HepG2 (cell line): ENCODE results near the gene SOSTDC1. TPM values are rescaled to one million over a fixed set of nuclear protein-coding genes. Genes with fewer than 3 reads are reported as not detected.

Experiments used
- ATAC-seq: fragments of 200-7000 bp; cut with Tn5 transposase; 3 replicates; pipeline ENCODE4 v1.9.1; 2020; ENCODE audit warnings: mild to moderate bottlenecking, moderate library complexity
- BruUV-seq: library from RNA; stranded (reverse); fragments of 400-500 nt; replicated peaks from 2 replicates; lab custom pipeline; 2021; lab: Mats Ljungman, UMichigan
- CTCF ChIA-PET: fragments of 300-600 bp; formaldehyde crosslinking; extraction: SDS; loops from one replicate; lab custom pipeline; 2021; ENCODE audit warnings: low total read pairs, inconsistent platforms, low intra/inter-chr PET ratio; lab: Yijun Ruan, JAX
- POLR2A ChIA-PET: fragments of 350-600 bp; sonication (Branson Sonifier 250); formaldehyde crosslinking; loops from one replicate; lab custom pipeline; 2020; ENCODE audit warnings: antibody characterized with exemption, inconsistent platforms; lab: Yijun Ruan, JAX
- DNase-seq: peaks from one replicate; pipeline ENCODE4 v3.0.0-alpha.2; 2015; ENCODE audit warnings: low spot score
- FAIRE-seq: peaks from 3 replicates; lab custom pipeline; 2011; peaks lifted over from hg19 to GRCh38; lab: Jason Lieb, UNC
- H2AFZ ChIP-seq: one replicate; pipeline ENCODE4 v1.6.1; 2011; ENCODE audit warnings: low read length, inconsistent platforms
- H3K27ac ChIP-seq: fragments of 300-600 bp; 3 replicates; pipeline ENCODE4 v1.8.0; 2011; ENCODE audit warnings: mixed run types, mild to moderate bottlenecking, mixed read lengths, low read length, inconsistent platforms; ENCODE audit not compliant: insufficient read depth; ENCODE audit errors: extremely low read length
- H3K27me3 ChIP-seq, 2 experiments: fragments of 200-600 bp in 1 of 2; 2 replicates in 1 of 2; 3 replicates in 1 of 2; pipeline versions ENCODE4 v1.6.0 to v1.8.0; 2011; ENCODE audit warnings: low read length in 2 of 2, mild to moderate bottlenecking in 2 of 2, moderate library complexity in 2 of 2, inconsistent platforms in 1 of 2; ENCODE audit not compliant: insufficient read depth in 2 of 2, control insufficient read depth in 1 of 2
- H3K36me3 ChIP-seq, 2 experiments: fragments of 200-600 bp in 1 of 2; replicated peaks in 1 of 2; 2 replicates in 1 of 2; 3 replicates in 1 of 2; pipeline versions ENCODE4 v1.5.1 to v1.8.0; 2011; ENCODE audit warnings: low read length in 2 of 2, inconsistent platforms in 1 of 2; ENCODE audit not compliant: insufficient read depth in 2 of 2, control insufficient read depth in 1 of 2
- H3K4me1 ChIP-seq: 2 replicates; pipeline ENCODE4 v1.5.1; 2012; ENCODE audit warnings: low read length, inconsistent platforms; ENCODE audit not compliant: insufficient read depth
- H3K4me2 ChIP-seq: 2 replicates; pipeline ENCODE4 v1.6.0; 2011; ENCODE audit warnings: low read depth, low read length, inconsistent platforms
- H3K4me3 ChIP-seq, 3 experiments: fragments of 200-600 bp in 1 of 3; sonication (generic), shearing (Covaris generic) in 1 of 3; replicated peaks in 1 of 3; 2 replicates each; pipeline ENCODE4 v1.5.1; 2011 to 2016; ENCODE audit warnings: low read length in 3 of 3, inconsistent platforms in 2 of 3, low read depth in 2 of 3, mild to moderate bottlenecking in 2 of 3, control low read depth in 1 of 3, mixed read lengths in 1 of 3; ENCODE audit not compliant: insufficient read depth in 1 of 3
- H3K79me2 ChIP-seq: one replicate; pipeline ENCODE4 v1.6.1; 2011; ENCODE audit warnings: low read length, inconsistent platforms; ENCODE audit not compliant: insufficient read depth
- H3K9ac ChIP-seq: 2 replicates; pipeline ENCODE4 v1.6.0; 2011; ENCODE audit warnings: mild to moderate bottlenecking, low read depth, low read length, inconsistent platforms; ENCODE audit not compliant: insufficient read depth
- H3K9me3 ChIP-seq: 2 replicates; pipeline ENCODE4 v1.5.1; 2012; ENCODE audit warnings: mild to moderate bottlenecking, low read length
- H4K20me1 ChIP-seq: 2 replicates; pipeline ENCODE4 v1.6.0; 2011; ENCODE audit warnings: inconsistent platforms, mild to moderate bottlenecking, low read length, moderate library complexity; ENCODE audit not compliant: insufficient read depth
- CEBPG ChIP-seq: IDR thresholded peaks from 2 replicates; pipeline ENCODE4 v1.6.1; 2016
- DR1 ChIP-seq: sonication (generic); formaldehyde crosslinking; IDR thresholded peaks from 2 replicates; pipeline ENCODE4 v1.8.0; 2021; ENCODE audit warnings: mild to moderate bottlenecking, missing genetic modification reagents, inconsistent platforms
- IRF2 ChIP-seq: IDR thresholded peaks from 2 replicates; pipeline ENCODE4 v1.6.1; 2018; ENCODE audit warnings: missing genetic modification reagents, missing compliant biosample characterization
- JARID2 ChIP-seq: sonication (generic); formaldehyde crosslinking; IDR thresholded peaks from 2 replicates; pipeline ENCODE4 v1.8.1; 2023; ENCODE audit warnings: missing genetic modification reagents, inconsistent platforms; ENCODE audit not compliant: insufficient replicate concordance
- KAT7 ChIP-seq: IDR thresholded peaks from 2 replicates; pipeline ENCODE4 v1.6.1; 2018; ENCODE audit warnings: borderline replicate concordance, missing compliant biosample characterization
- NR2F1 ChIP-seq, 2 experiments: fragments of 450-650 bp in 1 of 2; formaldehyde crosslinking in 1 of 2; IDR thresholded peaks; 2 replicates each; pipeline versions ENCODE4 v1.5.0 to v1.6.1; 2016 to 2020; ENCODE audit warnings: mild to moderate bottlenecking in 1 of 2, missing compliant biosample characterization in 1 of 2, missing genetic modification reagents in 1 of 2, moderate library complexity in 1 of 2
- PAWR ChIP-seq: sonication (generic); formaldehyde crosslinking; IDR thresholded peaks from 2 replicates; pipeline ENCODE4 v1.4.0; 2020; ENCODE audit warnings: missing genetic modification reagents, mild to moderate bottlenecking, borderline replicate concordance
- PHF8 ChIP-seq: sonication (generic); formaldehyde crosslinking; IDR thresholded peaks from 2 replicates; pipeline ENCODE4 v1.5.0; 2020; ENCODE audit warnings: missing genetic modification reagents
- SALL2 ChIP-seq: sonication (generic); formaldehyde crosslinking; IDR thresholded peaks from 2 replicates; pipeline ENCODE4 v1.8.1; 2023; ENCODE audit warnings: mild to moderate bottlenecking, missing genetic modification reagents, inconsistent platforms
- ZNF569 ChIP-seq: sonication (generic); formaldehyde crosslinking; IDR thresholded peaks from 2 replicates; pipeline ENCODE4 v1.5.0; 2020; ENCODE audit warnings: mild to moderate bottlenecking, missing genetic modification reagents, moderate library complexity, borderline replicate concordance
- ZNF816 ChIP-seq: sonication (generic); formaldehyde crosslinking; IDR thresholded peaks from 2 replicates; pipeline ENCODE4 v1.8.0; 2022; ENCODE audit warnings: missing genetic modification reagents, mild to moderate bottlenecking, borderline replicate concordance
- ZSCAN9 ChIP-seq: IDR thresholded peaks from 2 replicates; pipeline ENCODE4 v1.6.1; 2016; ENCODE audit warnings: borderline replicate concordance
- WGBS: methylation state at CpG from one replicate; pipeline ENCODE4 v1.1.6; 2017; ENCODE audit warnings: low lambda C conversion rate; 5-methylcytosine and 5-hydroxymethylcytosine counted together
- in situ Hi-C: cut with HindIII; loops from 2 replicates; pipeline ENCODE4 v1.10.0; 2017; ENCODE audit warnings: low pct_unique_long_range_greater_than_20kb; ENCODE audit not compliant: extremely low pct_ligation_motif_present
- intact Hi-C: fragments of 100-400 bp; cut with micrococcal nuclease; formaldehyde crosslinking; loops from one replicate; pipeline ENCODE4 v1.10.0; 2022; ENCODE audit not compliant: unreplicated experiment
- polyA plus RNA-seq, 8 experiments: library from polyadenylated mRNA; depleted of rRNA in 3 of 8; stranded (reverse) in 7 of 8; unstranded in 1 of 8; fragments of >200 nt; fragmentation: Illumina TruSeq in 4 of 8; extraction: Trizol in 4 of 8; gene quantifications; 2 replicates each; pipeline versions ENCODE4 v1.2.1 to v1.2.3, GENCODE V29; 2011 to 2016; ENCODE audit warnings: low read depth in 4 of 8, missing spikeins in 1 of 8, mixed read lengths in 1 of 8; ENCODE audit not compliant: insufficient read depth in 1 of 8
- total RNA-seq, 5 experiments: library from RNA; depleted of rRNA; stranded (reverse); fragments of >200 nt; fragmentation: Illumina TruSeq; extraction: Trizol; gene quantifications; 2 replicates each; pipeline ENCODE4 v1.2.3, GENCODE V29; 2016; ENCODE audit warnings: low read depth in 1 of 5
- TF ChIP-seq, protein P1 (sequence below): sonication (generic); formaldehyde crosslinking; IDR thresholded peaks from 2 replicates; pipeline ENCODE4 v1.4.0; 2020; ENCODE audit warnings: mild to moderate bottlenecking, missing genetic modification reagents
- TF ChIP-seq, protein P2 (sequence below): sonication (generic); formaldehyde crosslinking; IDR thresholded peaks from 2 replicates; pipeline ENCODE4 v1.5.1; 2020; ENCODE audit warnings: missing genetic modification reagents, mild to moderate bottlenecking, borderline replicate concordance

Gene SOSTDC1
- total and polyA plus RNA-seq, 2 of the 13 experiments (the other 11 are each of a cell fraction or from before 2014, with no cell fraction given): not detected

DNA sequence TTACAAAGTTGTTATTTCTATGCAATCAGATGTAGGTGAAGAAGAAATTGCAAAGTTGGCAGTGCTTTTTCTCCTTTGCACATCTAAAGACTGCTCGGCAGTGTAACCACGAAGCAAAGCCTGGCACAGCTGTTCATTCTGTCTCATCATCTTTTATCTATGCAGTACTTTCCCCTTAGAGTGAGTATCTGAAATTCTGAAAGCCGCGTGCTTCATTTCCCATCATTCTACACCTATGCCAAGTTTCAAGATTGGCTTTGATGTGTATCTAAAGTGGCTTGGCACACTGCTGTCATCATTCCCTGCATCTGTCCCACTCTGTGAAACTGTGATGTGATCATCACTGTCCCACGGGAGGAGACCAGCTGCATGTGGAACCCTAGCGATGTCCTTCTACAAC, 15.2 kb downstream of the SOSTDC1 start:
- Histone ChIP-seq H3K4me2 (no peak overlapping the region), H3K36me3 (no peaks in the 10 kb centered on the region), H3K27me3 (no peaks in the 10 kb centered on the region), H3K79me2 (no peaks in the 10 kb centered on the region), H3K4me3 (no peak overlapping the region), H3K9ac (no peak overlapping the region), H2AFZ (no peak overlapping the region), H4K20me1 (no peaks in the 10 kb centered on the region), H3K27ac (no peak overlapping the region), H3K4me1 (no peaks in the 10 kb centered on the region), H3K9me3 (no peaks in the 10 kb centered on the region)
- ChIA-PET CTCF (no interaction called here), POLR2A (no interaction called here)
- 35% methylated on average over 6 of the region's 6 CpGs for WGBS
- TF ChIP-seq DR1 (CRISPR knock-in tag) (no peak), JARID2 (CRISPR knock-in tag) (no peak), PAWR (CRISPR knock-in tag) (no peak), PHF8 (CRISPR knock-in tag) (no peak), IRF2 (no peak), CEBPG (CRISPR knock-in tag) (no peak), KAT7 (CRISPR knock-in tag) (no peak), ZNF816 (CRISPR knock-in tag) (no peak), ZSCAN9 (no peak), ZNF569 (CRISPR knock-in tag) (no peak), SALL2 (CRISPR knock-in tag) (no peak), NR2F1 (CRISPR knock-in tag; IDR thresholded peaks at IDR 0.05) (no peak)
- TF ChIP-seq, protein P1, sequence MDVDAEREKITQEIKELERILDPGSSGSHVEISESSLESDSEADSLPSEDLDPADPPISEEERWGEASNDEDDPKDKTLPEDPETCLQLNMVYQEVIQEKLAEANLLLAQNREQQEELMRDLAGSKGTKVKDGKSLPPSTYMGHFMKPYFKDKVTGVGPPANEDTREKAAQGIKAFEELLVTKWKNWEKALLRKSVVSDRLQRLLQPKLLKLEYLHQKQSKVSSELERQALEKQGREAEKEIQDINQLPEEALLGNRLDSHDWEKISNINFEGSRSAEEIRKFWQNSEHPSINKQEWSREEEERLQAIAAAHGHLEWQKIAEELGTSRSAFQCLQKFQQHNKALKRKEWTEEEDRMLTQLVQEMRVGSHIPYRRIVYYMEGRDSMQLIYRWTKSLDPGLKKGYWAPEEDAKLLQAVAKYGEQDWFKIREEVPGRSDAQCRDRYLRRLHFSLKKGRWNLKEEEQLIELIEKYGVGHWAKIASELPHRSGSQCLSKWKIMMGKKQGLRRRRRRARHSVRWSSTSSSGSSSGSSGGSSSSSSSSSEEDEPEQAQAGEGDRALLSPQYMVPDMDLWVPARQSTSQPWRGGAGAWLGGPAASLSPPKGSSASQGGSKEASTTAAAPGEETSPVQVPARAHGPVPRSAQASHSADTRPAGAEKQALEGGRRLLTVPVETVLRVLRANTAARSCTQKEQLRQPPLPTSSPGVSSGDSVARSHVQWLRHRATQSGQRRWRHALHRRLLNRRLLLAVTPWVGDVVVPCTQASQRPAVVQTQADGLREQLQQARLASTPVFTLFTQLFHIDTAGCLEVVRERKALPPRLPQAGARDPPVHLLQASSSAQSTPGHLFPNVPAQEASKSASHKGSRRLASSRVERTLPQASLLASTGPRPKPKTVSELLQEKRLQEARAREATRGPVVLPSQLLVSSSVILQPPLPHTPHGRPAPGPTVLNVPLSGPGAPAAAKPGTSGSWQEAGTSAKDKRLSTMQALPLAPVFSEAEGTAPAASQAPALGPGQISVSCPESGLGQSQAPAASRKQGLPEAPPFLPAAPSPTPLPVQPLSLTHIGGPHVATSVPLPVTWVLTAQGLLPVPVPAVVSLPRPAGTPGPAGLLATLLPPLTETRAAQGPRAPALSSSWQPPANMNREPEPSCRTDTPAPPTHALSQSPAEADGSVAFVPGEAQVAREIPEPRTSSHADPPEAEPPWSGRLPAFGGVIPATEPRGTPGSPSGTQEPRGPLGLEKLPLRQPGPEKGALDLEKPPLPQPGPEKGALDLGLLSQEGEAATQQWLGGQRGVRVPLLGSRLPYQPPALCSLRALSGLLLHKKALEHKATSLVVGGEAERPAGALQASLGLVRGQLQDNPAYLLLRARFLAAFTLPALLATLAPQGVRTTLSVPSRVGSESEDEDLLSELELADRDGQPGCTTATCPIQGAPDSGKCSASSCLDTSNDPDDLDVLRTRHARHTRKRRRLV (CRISPR knock-in tag): no peak
- TF ChIP-seq, protein P2, sequence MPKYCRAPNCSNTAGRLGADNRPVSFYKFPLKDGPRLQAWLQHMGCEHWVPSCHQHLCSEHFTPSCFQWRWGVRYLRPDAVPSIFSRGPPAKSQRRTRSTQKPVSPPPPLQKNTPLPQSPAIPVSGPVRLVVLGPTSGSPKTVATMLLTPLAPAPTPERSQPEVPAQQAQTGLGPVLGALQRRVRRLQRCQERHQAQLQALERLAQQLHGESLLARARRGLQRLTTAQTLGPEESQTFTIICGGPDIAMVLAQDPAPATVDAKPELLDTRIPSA (CRISPR knock-in tag): no peak
- BruUV-seq: no TSS peak
- no peak for DNase-seq
- intact Hi-C loops (no loop called here), in situ Hi-C loops (no loop called here)
- FAIRE-seq: no peak
- ATAC-seq: no peak
